HS-27A (cell line): Measurements from ENCODE around the gene ANKAR.
"Not testable (repeated sequence)": the region's sequence is repeated elsewhere in the genome, so short reads cannot be mapped to it uniquely, and the experiment has no call there.

Experiments
- DNase-seq: peaks from one replicate; pipeline ENCODE4 v3.0.0-alpha.2; 2012; ENCODE audit warnings: low read depth, missing footprints

Gene ANKAR, protein sequence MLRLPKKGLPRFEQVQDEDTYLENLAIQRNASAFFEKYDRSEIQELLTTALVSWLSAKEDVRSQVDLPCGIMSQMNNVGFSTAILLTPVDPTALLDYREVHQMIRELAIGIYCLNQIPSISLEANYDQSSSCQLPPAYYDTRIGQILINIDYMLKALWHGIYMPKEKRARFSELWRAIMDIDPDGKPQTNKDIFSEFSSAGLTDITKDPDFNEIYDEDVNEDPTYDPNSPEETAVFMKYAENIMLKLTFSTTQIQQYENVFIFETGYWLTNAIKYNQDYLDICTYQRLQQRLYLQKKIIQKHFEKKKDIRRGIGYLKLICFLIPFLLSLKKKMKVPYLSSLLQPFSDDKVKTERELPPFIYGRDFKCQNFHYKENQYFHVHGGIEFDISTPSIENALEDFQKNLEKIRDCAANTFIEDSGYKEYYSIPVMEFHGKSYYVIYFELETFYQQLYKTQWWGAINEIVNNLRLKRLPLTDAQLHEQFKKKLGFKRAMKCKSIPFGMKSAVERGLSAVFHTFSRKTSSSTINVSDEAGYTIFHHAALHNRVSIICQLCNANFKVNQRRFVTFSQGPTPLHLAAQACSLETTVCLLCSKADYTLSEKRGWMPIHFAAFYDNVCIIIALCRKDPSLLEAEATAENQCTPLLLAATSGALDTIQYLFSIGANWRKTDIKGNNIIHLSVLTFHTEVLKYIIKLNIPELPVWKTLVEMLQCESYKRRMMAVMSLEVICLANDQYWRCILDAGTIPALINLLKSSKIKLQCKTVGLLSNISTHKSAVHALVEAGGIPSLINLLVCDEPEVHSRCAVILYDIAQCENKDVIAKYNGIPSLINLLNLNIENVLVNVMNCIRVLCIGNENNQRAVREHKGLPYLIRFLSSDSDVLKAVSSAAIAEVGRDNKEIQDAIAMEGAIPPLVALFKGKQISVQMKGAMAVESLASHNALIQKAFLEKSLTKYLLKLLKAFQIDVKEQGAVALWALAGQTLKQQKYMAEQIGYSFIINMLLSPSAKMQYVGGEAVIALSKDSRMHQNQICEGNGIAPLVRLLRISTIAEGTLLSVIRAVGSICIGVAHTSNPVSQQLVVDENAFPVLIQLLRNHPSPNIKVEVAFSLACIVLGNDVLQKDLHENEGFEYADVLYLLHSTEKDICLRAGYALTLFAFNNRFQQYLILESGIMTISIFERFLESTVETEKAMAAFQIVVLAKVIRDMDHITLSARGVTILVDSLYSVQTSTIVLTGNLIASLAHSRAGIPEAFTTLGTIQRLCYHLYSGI (N-terminal part only)

DNA sequence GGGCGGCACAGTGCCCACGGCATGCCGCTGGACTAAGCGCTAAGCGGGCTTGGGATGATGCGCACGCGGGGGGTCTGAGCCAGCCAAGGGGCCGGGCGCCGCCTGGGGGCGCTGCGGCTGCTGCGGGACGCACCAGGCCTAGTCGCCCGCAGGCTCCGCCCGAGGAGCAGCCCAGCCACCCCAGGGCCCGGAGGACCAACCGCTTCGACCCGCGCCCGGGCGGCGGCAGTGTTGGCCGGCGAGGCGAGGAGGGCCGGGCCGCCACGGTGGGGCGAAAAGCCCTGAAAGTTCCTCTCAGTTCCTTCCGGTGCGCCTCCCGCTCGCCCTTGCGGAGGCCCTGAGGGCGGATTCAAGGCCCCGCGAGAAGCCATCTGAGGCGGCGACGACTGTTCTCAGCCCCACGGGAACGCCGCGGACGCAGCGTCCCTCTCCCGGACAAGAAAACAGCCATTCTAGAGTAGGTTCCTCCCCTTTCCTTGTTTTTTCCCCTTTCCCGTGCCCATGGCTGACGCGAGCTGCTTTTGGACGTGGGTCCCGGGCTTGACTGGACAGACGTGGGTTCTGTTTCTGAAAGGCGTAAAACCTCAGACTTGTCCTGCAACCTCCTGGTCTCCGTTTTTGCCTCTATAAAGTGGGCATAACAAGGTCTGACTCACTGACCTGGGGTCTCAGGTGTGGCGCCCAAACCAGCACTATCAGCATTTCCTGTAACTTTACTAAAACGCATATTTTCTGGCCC is at the start of gene ANKAR:
TSS of gene ANKAR (plus strand) at position 297 of the 739 bp plus-strand sequence. CDS start 1,821 bp downstream, outside the sequence.
- peak; percentile 45 for DNase-seq

DNA sequence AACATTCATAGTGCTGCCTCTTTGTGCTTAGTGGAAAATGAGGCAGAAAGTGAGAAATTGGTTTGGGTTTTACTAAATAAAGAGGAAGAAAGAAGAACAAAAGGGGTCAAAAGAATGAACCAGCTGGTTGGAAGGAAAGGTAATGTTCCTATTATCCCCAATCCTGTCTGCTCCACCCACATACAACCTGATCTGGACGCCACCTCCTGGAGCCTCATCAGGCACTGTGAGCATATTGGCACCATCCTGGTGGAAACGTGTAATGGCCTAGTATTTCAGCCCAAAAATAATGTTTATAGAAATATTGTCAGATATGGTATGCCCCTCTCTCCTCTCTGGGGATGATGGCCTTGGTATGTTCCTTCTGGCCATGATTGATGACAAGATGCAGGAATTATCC is 48.8 kb upstream of the ANKAR start:
- DNase-seq = no peak

DNA sequence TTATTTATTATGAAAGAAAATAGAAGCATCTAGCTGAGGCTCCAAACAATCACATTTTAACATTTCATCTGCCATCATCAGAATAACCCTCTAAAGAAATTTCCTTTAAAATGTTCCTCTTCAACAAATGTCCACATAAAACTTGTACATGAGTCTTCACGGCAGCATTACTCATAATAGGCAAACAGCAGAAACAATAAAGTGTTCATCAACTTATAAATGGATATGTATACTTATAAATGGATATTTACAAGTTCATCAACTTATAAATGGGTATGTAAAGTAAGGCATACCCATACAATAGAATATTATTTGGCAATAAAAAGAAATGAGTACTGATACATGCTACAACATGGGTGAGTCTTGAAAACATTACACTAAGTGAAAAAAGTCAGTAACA is 46.7 kb upstream of the ANKAR start:
- no peak for DNase-seq

DNA sequence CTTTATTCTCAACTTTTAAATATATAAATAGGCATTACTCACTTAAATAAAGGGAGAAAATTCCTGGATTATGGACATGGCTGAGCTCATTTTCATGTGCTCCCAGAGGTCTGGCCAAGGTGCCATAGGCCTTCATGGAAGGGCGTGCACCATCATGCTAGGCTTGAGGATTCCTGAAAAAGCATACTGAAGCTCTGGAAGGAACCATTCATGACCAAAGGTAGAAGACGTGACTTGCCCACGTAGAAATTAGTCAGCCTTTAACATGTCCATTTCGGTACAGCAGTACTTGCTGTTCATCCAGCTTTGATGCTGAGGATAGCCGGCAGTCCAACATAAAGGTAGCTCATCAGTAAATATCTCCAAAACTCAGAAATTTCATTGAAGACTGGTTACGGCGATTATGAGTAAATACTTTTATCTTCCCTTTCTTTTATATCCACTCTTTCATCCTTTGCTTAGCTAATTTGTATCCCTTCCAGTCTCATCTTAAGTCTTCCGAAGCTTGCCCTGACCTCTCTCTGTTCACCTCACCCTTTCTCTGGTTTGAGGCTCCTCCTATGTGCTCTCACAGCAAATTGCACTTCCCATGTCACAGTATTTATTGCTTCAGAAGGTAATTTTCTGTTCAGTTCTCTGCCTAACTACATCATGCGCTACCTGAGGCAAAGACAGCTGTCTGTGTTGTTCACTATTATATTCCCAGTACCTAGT is 45.5 kb upstream of the ANKAR start:
- no peak for DNase-seq

DNA sequence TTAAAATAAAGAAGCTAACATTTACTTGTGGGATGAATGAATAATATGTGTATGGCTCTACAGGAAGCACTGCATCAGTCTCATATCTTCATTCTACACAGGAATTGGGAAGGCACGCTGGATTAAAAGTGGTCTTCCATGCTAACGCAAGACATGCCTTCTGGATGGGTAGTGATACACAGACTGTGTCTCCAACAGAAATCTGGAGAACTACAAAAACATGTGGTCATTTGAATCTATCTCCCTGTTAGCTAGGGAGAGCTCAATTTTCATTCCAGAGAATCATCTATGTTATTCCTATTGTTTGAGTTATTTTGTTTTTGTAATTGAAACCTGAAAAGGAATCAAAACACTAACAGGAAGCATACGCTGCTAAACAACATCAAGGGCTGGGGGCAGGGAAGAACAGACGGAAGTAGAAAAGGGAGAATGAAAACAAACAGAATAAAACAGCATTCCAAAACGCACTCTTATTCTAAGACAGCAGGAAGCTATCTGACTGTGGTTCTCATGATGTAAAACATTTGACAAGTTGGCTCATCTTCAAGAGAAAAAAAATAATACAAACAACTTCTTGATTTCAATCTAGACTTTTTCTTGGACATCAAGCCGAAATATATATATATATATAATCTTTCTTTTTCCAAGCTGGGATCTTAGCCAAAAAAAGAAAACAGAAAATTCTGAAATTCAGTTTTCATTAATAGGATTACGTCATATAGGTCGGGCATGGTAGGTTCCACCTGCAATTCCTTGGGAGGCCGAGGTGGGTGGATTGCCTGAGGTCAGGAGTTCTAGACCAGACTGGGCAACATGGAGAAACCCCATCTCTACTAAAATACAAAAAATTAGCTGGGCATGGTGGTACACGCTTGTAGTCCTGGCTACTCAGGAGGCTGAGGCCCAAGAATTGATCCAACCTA is 44.7 kb upstream of the ANKAR start:
- DNase-seq = no peak

DNA sequence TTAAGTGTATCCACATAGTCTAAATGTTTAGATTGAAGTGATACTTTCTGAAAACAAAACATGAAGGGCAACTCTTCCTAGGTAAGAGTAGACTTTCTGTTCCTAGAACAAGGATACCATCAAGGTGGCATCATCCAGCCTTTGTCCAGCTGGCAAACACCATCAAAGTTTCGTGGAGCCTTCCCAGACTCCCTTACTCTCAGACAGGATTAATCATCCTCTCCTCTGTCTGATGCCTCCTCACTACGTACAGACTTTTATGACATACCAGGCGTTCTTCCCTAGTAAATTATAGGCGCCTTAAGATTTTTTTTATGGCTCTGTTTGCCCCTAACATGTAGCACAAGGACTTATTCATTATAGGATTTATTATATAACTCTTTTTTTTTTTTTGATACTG is 42.6 kb upstream of the ANKAR start:
- no peak for DNase-seq

DNA sequence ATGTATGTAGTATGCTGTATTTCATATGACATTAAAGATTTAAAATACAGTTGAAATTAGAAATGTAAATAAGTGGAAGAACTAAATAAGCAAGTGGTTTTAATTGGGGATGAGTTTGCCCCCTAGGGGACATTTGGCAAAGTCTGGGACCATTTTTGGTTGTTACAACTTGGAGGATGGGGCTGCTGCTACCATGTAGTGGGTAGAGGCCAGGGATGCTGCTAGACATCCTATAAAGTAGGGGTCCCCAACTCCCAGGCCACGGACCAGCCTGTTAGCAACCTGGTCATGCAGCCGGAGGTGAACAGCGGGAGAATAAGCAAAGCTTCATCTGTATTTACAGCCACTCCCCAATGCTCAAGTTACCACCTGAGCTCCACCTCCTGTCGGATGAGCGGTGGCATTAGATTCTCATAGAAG is 41.1 kb upstream of the ANKAR start:
- no peak for DNase-seq

DNA sequence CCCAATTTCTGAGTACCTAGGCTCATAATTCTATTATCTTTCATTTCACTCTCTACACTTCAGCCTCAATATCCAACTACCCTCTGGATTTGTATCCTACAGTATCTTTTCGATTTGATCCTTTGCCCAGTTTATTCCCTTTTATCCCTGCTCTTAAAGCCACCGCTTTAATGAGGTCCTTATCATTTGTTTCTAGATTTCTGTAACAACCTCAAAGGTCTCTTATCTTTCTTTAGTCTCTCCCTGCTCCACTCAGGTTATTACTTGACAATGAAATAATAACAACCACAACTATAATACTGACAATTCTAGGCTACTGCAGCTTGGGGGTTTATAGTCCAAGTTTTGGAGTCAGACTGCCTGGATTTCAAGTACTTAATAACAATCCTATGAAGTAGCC is 39.1 kb upstream of the ANKAR start:
- DNase-seq = no peak

DNA sequence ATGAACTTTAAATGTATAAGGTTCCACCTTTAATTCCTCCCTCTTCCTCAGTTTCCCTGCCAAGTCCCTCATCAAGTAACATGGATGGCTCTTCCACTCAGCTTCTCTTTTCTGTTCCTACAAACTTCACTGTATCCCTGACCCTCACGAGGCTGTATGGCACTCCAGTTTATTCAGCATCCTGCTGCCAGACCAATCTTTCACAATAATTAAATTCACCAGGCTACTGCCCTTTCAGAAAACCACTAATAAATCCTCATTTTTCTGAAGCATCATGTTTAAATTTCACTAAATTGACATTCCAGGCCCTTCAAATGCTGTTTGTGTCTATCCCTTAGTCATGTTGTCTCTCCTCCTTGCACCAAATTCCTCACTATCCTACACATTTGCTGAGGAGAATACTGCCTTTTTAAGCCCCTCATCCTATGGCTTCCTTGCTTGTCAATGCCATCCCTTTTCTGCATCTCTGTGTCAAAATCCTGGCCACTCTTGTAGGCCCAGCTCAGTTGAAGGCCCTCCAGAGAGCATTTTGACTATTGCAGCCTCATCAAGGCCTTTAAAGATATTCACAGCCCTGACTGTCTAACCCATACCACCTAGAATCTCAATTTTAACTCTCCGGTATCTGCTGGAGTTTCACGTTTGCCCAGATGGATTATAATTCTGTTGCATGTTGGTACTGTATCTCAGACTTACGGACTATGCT is 36.0 kb upstream of the ANKAR start:
- no peak for DNase-seq

DNA sequence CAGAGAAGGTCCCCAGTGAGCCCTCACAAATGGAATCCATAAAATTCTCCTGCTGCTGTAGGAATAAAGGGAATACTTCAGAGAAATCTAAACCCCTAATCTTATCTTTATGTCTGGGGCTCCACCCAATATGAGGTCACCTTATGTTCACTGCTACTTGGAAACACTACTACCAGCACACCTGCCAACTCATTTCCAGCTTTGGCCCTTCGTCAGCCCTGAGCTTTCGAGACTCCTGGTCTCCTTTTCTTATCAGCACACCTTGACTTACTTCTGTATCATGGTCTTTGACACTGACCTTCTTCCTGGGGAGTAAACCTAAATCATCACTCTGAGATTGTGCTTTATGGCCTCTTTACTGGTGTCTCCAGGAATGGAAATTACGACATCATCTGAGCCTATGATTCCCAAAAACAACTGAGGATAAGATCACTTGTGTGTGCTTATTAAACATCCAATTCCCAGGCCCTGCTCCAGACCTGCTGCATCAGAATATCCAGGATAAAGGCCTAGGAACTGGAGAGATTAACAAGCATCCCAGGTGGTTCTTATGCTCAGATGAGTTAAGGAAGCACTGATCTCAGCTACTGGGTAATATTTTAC is 35.4 kb upstream of the ANKAR start:
- DNase-seq = no peak

DNA sequence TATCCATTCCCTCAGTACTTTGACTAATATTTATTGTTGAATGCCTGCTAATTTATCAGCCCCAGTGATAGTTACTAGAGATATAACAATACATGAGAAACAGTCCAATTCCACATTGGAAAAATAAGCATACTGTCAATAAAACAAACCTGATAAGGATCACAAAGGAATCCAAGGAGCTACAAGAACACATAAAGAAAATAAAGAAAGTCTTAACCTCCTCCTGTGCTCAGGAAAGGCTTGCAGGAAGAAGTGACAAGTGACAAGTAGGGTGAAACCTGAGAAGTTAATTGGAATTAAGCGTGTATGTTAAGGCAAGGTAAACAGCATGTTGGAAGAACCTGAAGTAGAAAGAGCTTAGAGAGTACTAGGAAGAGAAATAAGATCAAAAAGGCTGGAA is 33.5 kb upstream of the ANKAR start:
- DNase-seq = no peak

DNA sequence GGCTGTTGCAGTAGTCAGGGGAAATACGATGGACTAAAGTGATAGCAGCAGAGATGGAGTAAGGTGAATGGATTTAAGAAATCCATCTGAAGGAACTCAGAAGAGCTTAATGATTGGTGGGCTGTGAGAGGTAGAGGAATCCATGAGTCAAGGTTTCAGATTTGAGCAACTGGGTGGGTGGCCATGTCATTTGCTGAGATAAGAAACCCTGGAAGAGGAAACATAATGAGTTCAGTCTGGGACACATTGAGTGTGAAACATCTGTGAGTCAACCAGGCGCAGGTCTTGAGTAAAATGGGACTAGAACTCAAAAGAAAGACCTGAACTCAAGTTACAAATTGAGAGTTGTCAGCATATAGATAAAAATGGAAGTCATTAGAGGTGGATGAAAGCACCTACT is 32.9 kb upstream of the ANKAR start:
- DNase-seq = no peak

DNA sequence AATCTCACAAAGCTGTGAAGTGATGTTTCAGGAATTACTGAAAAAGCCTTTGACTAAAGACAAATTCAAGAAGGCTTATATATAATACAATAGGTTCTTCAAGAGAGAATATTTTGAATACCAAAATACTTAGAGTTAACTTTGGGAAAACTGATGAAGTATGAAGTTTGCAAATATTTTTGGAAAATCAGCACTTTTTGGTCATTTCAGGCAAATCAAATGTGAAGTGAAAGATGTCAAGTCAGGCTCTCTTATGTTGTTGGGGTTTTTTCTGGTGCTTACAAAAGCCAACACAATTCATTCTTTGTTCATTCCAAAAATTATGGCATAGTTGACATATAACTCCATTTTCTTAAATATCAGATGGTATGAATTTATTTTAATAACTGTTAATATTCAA is 27.9 kb upstream of the ANKAR start:
- no peak for DNase-seq

DNA sequence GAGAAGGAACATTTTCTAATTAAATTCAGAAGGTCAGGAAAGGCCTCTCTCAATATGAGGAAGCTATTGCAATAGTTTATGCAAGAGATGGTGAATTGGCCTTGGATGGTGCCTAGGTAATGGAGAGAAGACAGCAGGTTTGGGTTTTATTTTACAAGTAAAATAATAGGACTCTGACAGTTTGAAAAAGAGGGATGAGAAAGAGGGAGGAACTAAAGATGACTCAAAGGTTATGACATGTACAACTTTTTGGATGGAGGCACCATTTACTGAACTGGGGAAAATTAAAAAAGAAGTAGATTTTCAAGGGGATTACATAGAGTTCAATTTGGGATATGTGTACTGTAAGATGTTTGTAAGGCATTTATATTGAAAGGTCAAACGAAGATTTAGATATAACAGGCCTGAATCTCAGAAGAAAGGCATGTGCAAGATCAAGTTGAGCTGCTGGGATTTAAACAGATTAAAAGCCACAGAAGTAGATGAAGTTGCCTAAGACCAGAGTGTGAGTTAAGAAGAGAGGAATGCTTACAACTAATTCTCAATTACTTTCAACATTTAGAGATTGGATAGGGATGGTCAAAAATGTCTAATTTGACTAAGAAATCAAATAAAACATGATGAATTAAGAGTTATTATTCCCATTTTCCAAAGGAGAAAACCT is 25.5 kb upstream of the ANKAR start:
- DNase-seq = no peak

DNA sequence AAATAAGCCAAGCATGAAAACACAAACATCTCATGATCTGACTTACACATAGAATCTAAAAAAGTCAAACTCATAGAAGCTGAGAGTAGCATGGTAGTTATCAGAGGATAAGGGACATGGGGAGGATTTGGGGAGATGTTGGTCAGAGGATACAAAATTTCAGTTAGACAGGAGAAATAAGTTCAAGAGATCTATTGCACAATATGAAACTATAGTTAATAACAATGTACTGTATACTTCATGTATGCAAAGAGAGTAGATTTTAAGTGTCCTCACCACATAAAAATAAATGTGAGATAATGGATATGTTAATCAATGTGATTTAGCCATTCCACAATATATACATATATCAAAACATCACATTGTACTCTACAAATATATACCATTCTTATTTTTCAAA is 23.2 kb upstream of the ANKAR start:
- no peak for DNase-seq

DNA sequence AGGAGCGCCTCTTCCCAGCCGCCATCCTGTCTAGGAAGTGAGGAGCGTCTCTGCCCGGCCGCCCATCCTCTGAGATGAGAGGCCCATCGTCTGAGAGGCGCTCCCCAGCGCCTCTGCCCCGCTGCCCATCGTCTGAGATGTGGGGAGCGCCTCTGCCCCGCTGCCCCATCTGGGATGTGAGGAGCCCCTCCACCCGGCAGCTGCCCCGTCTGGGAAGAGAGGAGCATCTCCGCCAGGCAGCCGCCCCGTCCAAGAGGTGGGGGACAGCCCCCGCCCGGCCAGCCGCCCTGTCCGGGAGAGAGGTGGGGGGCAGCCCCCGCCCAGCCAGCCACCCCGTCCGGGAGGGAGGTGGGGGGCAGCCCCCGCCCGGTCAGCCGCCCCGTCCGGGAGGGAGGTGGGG is 21.0 kb upstream of the ANKAR start:
- DNase-seq = not testable (repeated sequence)

DNA sequence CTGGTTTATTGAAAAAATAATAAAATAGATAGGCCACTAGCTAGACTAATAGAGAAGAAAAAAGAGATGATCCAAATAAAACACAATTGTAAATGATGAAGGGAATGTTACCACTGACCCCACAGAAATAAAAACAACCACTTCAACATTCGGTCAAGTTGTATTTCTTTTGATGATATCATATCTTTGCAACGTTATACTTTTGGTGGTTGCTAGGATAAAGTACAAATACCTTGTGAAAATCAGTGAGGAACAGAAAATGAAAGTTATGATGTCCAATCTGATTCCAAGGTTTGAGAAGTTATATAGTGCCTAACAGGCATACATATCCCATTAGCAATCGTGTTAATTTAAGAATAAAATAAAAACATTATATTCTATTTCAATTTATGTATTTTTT is 19.8 kb upstream of the ANKAR start:
- DNase-seq = no peak

DNA sequence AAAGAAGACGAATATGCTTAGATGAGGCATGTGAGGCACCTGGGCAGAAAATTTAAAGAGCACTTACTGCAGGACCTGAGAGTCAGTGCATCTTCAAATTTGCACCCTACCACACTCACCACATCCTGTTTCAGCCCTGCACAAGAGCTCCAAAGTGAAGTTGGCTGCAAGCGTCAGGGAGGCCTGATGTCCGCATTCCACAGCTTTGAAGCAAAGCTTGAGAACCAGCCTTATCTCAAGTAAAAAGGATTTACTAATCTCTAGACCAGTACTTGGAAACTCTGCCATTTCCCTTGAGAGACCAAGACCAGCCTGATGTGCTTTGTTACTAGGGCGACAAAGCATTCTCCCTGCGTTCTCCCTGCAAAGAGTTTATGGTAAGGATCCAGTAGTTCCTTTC is 16.6 kb upstream of the ANKAR start:
- DNase-seq = no peak
